ENCODE data around the gene RGMA. TPM values are rescaled to one million over a fixed set of nuclear protein-coding genes. Genes with fewer than 3 reads are reported as not detected.

The RGMA gene
- total RNA-seq, 1 experiment from 2014 or later: 5.5 TPM

DNA sequence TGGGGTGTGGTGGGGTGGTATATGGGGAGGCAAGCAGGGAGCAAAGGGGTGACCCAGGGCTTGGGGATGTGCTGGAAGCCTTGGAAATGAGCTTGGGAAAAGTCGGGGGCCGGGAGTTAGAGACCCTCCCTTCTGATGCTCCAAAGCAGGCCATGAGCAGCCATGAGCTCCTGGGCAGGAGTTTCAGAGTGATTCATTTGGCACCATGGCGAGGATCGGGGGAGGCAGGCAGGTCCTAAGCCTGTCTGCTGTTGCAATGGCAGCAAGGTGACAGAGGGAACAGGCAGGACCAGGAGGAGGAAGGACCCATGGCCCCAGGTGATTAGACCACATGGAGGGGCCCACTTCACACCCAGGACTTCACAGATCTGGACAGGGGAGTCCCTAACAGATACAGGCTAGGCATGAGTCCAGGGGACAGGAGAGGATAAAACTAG, 21.3 kb downstream of the RGMA start:
- no TSS peak for BruUV-seq (replicated peaks)
- no peak for DNase-seq (ENCODE audit: low read depth, low spot score)

GRCh38 chr15:93066834-93067648, 22.0 kb downstream of the RGMA start:
- Histone ChIP-seq H3K9me3 (ENCODE audit: control insufficient read depth in 1 of 2, insufficient read depth in 1 of 2, low read depth in 1 of 2, low read length in 2 of 2) (no peaks in the 10 kb centered on the region), H3K9me2 (ENCODE audit: insufficient read depth) (no peaks in the 10 kb centered on the region), H3K27ac (ENCODE audit: low read depth, low read length) (no peak overlapping the region), H3K79me2 (ENCODE audit: insufficient read depth, low read length) (no peaks in the 10 kb centered on the region), H3K9ac (ENCODE audit: low read length) (no peak overlapping the region), H3K4me3 (replicated peaks in 1 of 2; ENCODE audit: low read depth in 1 of 2, low read length in 2 of 2) (no peak overlapping the region), H3K4me1 (ENCODE audit: control insufficient read depth in 1 of 2, insufficient read depth in 2 of 2, low read length in 2 of 2) (peaks cover 7 to 19% of the 10 kb centered on the region in 2 experiments), H3K4me2 (ENCODE audit: low read length) (no peak overlapping the region), H3K27me3 (ENCODE audit: insufficient read depth, low read length) (no peaks in the 10 kb centered on the region), H3K36me3 (ENCODE audit: control insufficient read depth in 1 of 2, insufficient read depth in 2 of 2, low read length in 2 of 2) (no peaks in the 10 kb centered on the region), H2AFZ (ENCODE audit: low read depth, low read length, poor library complexity, severe bottlenecking) (no peak overlapping the region), H4K20me1 (ENCODE audit: insufficient read depth) (no peaks in the 10 kb centered on the region)
- no TSS peak for BruUV-seq (replicated peaks)
- DNase-seq (ENCODE audit: low read depth, low spot score) (no peak), ATAC-seq (no peak)
- intact Hi-C loops (cut with micrococcal nuclease): no loop called here
- CTCF ChIA-PET: no interaction called here
- POLR2A ChIA-PET: no interaction called here
- no peak for TF ChIP-seq TCF7L2 (IDR thresholded peaks at IDR 0.05; ENCODE audit: borderline replicate concordance, extremely low read depth, insufficient read depth, insufficient read length)
- no peak for TF ChIP-seq SP1 (IDR thresholded peaks at IDR 0.05; ENCODE audit: low read depth)
- no peak for TF ChIP-seq POLR2AphosphoS5 (IDR thresholded peaks at IDR 0.05; ENCODE audit: low read depth, low read length)
- no peak for TF ChIP-seq POLR2A (IDR thresholded peaks at IDR 0.05; ENCODE audit: borderline replicate concordance, extremely low read depth, insufficient read depth, insufficient read length)
- TF ChIP-seq EGR1 (IDR thresholded peaks at IDR 0.05; ENCODE audit: low read depth): no peak
- no peak for TF ChIP-seq ELF1 (IDR thresholded peaks at IDR 0.05; ENCODE audit: borderline replicate concordance, low read depth)
- no peak for TF ChIP-seq SIN3A (IDR thresholded peaks at IDR 0.05; ENCODE audit: low read depth)
- no peak for TF ChIP-seq CEBPB (IDR thresholded peaks at IDR 0.05; ENCODE audit: low read depth)
- no peak for TF ChIP-seq EZH2 (IDR thresholded peaks at IDR 0.05)
- TF ChIP-seq ZFX (IDR thresholded peaks at IDR 0.05): no peak
- no peak for TF ChIP-seq SRF (IDR thresholded peaks at IDR 0.05; ENCODE audit: low read depth)
- no peak for TF ChIP-seq CBX3 (IDR thresholded peaks at IDR 0.05; ENCODE audit: low read depth)
- TF ChIP-seq, protein P1, sequence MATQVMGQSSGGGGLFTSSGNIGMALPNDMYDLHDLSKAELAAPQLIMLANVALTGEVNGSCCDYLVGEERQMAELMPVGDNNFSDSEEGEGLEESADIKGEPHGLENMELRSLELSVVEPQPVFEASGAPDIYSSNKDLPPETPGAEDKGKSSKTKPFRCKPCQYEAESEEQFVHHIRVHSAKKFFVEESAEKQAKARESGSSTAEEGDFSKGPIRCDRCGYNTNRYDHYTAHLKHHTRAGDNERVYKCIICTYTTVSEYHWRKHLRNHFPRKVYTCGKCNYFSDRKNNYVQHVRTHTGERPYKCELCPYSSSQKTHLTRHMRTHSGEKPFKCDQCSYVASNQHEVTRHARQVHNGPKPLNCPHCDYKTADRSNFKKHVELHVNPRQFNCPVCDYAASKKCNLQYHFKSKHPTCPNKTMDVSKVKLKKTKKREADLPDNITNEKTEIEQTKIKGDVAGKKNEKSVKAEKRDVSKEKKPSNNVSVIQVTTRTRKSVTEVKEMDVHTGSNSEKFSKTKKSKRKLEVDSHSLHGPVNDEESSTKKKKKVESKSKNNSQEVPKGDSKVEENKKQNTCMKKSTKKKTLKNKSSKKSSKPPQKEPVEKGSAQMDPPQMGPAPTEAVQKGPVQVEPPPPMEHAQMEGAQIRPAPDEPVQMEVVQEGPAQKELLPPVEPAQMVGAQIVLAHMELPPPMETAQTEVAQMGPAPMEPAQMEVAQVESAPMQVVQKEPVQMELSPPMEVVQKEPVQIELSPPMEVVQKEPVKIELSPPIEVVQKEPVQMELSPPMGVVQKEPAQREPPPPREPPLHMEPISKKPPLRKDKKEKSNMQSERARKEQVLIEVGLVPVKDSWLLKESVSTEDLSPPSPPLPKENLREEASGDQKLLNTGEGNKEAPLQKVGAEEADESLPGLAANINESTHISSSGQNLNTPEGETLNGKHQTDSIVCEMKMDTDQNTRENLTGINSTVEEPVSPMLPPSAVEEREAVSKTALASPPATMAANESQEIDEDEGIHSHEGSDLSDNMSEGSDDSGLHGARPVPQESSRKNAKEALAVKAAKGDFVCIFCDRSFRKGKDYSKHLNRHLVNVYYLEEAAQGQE (IDR thresholded peaks at IDR 0.05; ENCODE audit: low read depth): no peak
- RAD21 ChIA-PET (ENCODE audit: low non-redundant PET in 1 of 2, low total read pairs in 2 of 2, uncharacterized antibody in 2 of 2, unreplicated experiment in 2 of 2): no interaction called here

More for the DNA sequence above, 21.3 kb downstream of the RGMA start:
- Histone ChIP-seq H3K9me3 (ENCODE audit: control insufficient read depth in 1 of 2, insufficient read depth in 1 of 2, low read depth in 1 of 2, low read length in 2 of 2) (no peaks in the 10 kb centered on the region), H3K9ac (ENCODE audit: low read length) (no peak overlapping the region), H3K4me1 (ENCODE audit: control insufficient read depth in 1 of 2, insufficient read depth in 2 of 2, low read length in 2 of 2) (peaks cover 7 to 25% of the 10 kb centered on the region in 2 experiments), H4K20me1 (ENCODE audit: insufficient read depth) (no peaks in the 10 kb centered on the region), H3K27ac (ENCODE audit: low read depth, low read length) (no peak overlapping the region), H2AFZ (ENCODE audit: low read depth, low read length, poor library complexity, severe bottlenecking) (no peak overlapping the region), H3K27me3 (ENCODE audit: insufficient read depth, low read length) (no peaks in the 10 kb centered on the region), H3K9me2 (ENCODE audit: insufficient read depth) (no peaks in the 10 kb centered on the region), H3K36me3 (ENCODE audit: control insufficient read depth in 1 of 2, insufficient read depth in 2 of 2, low read length in 2 of 2) (no peaks in the 10 kb centered on the region), H3K79me2 (ENCODE audit: insufficient read depth, low read length) (no peaks in the 10 kb centered on the region), H3K4me2 (ENCODE audit: low read length) (no peak overlapping the region), H3K4me3 (replicated peaks in 1 of 2; ENCODE audit: low read depth in 1 of 2, low read length in 2 of 2) (no peak overlapping the region)
- ChIA-PET POLR2A (no interaction called here), RAD21 (ENCODE audit: low non-redundant PET in 1 of 2, low total read pairs in 2 of 2, uncharacterized antibody in 2 of 2, unreplicated experiment in 2 of 2) (no interaction called here), CTCF (no interaction called here)
- TF ChIP-seq TCF7L2 (IDR thresholded peaks at IDR 0.05; ENCODE audit: borderline replicate concordance, extremely low read depth, insufficient read depth, insufficient read length): no peak
- no peak for TF ChIP-seq CBX3 (IDR thresholded peaks at IDR 0.05; ENCODE audit: low read depth)
- TF ChIP-seq YY1 (IDR thresholded peaks at IDR 0.05; ENCODE audit: extremely low read depth, insufficient replicate concordance, low read depth, low read length): no peak
- TF ChIP-seq JUND (IDR thresholded peaks at IDR 0.05): no peak
- TF ChIP-seq RAD21 (IDR thresholded peaks at IDR 0.05; ENCODE audit: low read depth): no peak
- TF ChIP-seq SRF (IDR thresholded peaks at IDR 0.05; ENCODE audit: low read depth): no peak
- no peak for TF ChIP-seq EZH2 (IDR thresholded peaks at IDR 0.05)
- no peak for TF ChIP-seq CEBPB (IDR thresholded peaks at IDR 0.05; ENCODE audit: low read depth)
- no peak for ATAC-seq
- intact Hi-C loops (cut with micrococcal nuclease): no loop called here
